HFF-Myc (cell line): Measurements from ENCODE around the gene GTF2B.
A peak's percentile ranks its signal among the peaks of the same experiment; 100 is the strongest.

Source experiments
- DNase-seq: peaks from one replicate; pipeline ENCODE4 v3.0.0-alpha.2; 2011; ENCODE audit warnings: low read depth; ENCODE audit errors: extremely low read depth
- H3K4me3 ChIP-seq: replicated peaks from 2 replicates; pipeline ENCODE4 v1.5.1; 2011; ENCODE audit warnings: low read depth, mild to moderate bottlenecking, control low read depth, low read length
- TF ChIP-seq, protein P1 (sequence below): IDR thresholded peaks from 2 replicates; pipeline ENCODE4 v1.5.1; 2012; ENCODE audit warnings: mild to moderate bottlenecking, low read depth, low read length, control low read depth; ENCODE audit errors: missing control alignments

The GTF2B gene

DNA sequence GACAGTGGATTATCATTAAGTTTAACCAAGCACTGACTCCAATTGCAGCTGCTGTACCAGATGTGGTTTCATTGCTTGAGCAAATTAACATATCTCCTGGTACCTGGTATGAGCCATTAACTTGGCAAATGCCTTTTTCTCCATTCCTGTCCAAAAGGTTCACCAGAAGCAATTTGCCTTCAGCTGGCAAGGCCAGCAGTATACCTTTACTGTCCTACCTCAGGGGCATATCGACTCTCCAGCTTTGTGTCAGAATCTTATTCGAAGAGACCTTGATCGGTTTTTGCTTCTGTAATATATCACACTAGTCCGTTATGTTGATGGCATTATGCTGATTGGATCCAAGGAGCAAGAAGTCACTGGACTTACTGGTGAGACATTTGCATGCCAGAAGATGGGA lies 9.5 kb upstream of the GTF2B start:
- no peak overlapping the region for H3K4me3 ChIP-seq
- TF ChIP-seq, protein P1, sequence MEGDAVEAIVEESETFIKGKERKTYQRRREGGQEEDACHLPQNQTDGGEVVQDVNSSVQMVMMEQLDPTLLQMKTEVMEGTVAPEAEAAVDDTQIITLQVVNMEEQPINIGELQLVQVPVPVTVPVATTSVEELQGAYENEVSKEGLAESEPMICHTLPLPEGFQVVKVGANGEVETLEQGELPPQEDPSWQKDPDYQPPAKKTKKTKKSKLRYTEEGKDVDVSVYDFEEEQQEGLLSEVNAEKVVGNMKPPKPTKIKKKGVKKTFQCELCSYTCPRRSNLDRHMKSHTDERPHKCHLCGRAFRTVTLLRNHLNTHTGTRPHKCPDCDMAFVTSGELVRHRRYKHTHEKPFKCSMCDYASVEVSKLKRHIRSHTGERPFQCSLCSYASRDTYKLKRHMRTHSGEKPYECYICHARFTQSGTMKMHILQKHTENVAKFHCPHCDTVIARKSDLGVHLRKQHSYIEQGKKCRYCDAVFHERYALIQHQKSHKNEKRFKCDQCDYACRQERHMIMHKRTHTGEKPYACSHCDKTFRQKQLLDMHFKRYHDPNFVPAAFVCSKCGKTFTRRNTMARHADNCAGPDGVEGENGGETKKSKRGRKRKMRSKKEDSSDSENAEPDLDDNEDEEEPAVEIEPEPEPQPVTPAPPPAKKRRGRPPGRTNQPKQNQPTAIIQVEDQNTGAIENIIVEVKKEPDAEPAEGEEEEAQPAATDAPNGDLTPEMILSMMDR, result no peak
- DNase-seq, result no peak

DNA sequence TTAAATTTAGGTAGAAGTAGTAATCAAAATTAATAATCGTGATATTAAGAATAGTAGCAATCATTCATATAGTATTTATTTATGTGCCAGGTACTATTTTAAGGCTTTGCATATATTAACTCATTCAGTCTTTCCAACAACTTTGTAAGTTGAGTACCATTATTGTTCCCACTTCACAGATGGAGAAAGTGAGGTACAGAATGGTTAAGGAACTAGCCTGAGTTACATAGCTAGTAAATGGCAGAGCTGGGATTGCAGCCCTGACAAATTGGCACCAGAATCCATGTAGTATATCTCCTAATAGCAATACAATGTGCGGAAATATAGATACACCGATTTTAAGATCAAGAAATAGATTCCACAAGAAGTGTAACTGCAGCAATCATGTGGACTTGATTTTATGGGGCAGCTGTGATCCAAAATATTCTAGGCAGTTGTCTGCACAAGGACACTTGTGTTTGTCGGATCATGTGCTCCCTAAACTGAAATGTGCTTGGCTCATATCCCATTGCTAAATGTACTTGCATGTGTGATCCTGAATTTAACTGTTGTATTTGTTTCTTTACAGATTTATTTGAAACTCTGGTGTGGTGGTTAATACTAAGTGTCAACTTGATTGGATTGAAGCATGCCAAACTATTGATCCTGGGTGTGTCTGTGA lies 5.8 kb upstream of the GTF2B start:
- TF ChIP-seq, protein P1, result no peak
- no peak overlapping the region for H3K4me3 ChIP-seq
- DNase-seq, result no peak

GRCh38 chr1:88892357-88892877 lies 1.1 kb upstream of the GTF2B start:
- peak overlapping the region; percentile 86; the same call in 1 of the 2 replicates for H3K4me3 ChIP-seq
- TF ChIP-seq, protein P1, result no peak
- no peak for DNase-seq

DNA sequence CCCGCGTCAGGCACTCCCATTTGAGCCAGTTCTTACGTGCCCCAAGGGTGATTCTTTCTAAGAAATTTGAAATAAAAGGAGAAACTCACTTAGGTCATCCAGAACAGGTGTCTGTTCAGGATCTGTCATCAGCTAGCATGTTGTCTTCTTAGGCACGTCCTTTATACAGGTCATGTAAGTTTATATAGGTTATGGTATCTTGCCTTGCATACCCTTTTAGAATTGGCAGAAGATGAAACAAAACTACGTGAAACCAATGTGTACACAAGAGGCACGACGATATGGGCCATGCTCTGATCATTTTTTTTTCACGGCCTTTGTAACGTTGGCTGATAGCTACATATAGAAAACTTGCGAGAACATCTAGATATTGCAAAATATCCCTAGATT lies 579 bp upstream of the GTF2B start:
- TF ChIP-seq, protein P1, result no peak
- no peak for DNase-seq
- H3K4me3 ChIP-seq, result peak overlapping the region; percentile 86

DNA sequence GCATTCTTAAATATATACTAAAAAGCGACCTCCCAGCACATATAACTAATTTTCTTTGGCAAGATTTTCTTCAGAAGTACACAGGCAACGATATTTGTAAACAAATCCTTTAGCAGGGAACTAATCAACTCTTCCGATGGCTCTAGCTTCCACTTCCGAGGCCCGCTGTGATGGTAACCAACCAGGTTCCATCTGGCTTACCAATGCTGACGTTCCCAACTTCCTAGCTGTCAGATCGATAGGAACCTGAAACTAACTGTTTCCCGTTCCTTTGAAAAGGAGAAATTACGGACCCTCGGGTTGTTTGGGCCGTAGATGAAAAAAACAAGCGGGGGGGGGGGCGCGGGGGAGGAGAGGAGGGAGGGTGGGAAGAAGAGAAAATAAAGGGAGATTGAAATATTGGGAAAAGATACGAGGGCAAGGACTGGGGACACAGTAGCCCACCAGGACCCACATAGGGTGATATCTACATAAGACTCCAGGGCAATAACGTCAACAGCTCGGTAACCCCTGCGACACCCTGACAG lies 513 bp downstream of the GTF2B start:
- TF ChIP-seq, protein P1, result no peak
- H3K4me3 ChIP-seq, result peak overlapping the region; percentile 86
- no peak for DNase-seq

DNA sequence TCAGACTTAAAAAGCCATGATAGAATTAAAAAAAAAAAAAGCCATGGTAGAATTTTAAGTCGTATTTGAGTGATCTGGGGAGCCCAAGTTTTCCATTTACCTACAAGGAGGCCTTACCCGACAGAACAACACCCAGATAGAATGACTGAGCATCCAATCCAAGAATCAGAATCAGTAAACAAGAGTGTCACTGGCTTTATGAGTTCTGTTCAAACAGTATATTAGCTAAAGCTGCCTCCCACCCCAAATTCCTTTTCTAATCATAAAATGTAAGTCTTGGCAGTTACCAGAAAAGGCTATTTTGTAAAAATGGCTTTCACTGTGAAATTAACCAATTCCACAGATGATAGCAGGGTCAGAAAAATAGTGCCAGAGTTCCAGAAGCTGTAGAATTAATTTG lies 1.2 kb downstream of the GTF2B start:
- DNase-seq, result no peak
- peak overlapping the region; percentile 86 for H3K4me3 ChIP-seq
- TF ChIP-seq, protein P1, result no peak
